Smooth muscle cell (in vitro differentiated cells): ENCODE measurements around the gene AOPEP. TPM values are rescaled to one million over a fixed set of nuclear protein-coding genes. Genes with fewer than 3 reads are reported as not detected.

Experiments
- DNase-seq: peaks from one replicate; lab custom pipeline; 2025; ENCODE audit not compliant: unreplicated experiment; lab: John Stamatoyannopoulos, UW
- H2AFZ ChIP-seq: fragments of 200-600 bp; sonication (generic); 2 replicates; pipeline ENCODE4 v1.6.0; 2016; ENCODE audit warnings: antibody characterized with exemption, low read depth, mild to moderate bottlenecking
- H3F3A ChIP-seq: fragments of 200-600 bp; sonication (generic); 2 replicates; pipeline ENCODE4 v1.6.0; 2017; ENCODE audit warnings: antibody characterized with exemption, low read depth
- H3K27ac ChIP-seq: fragments of 200-600 bp; sonication (generic); 2 replicates; pipeline ENCODE4 v1.5.1; 2016; ENCODE audit warnings: low read depth, mild to moderate bottlenecking
- H3K27me3 ChIP-seq: fragments of 200-600 bp; sonication (generic); 2 replicates; pipeline ENCODE4 v1.6.1; 2016; ENCODE audit warnings: low read depth, mild to moderate bottlenecking
- H3K36me3 ChIP-seq: fragments of 200-600 bp; sonication (generic); 2 replicates; pipeline ENCODE4 v1.5.1; 2016; ENCODE audit warnings: low read depth
- H3K4me1 ChIP-seq: fragments of 200-600 bp; sonication (generic); 2 replicates; pipeline ENCODE4 v1.5.1; 2016; ENCODE audit warnings: low read depth
- H3K4me2 ChIP-seq: fragments of 200-600 bp; sonication (generic); 2 replicates; pipeline ENCODE4 v1.6.0; 2016; ENCODE audit warnings: mild to moderate bottlenecking
- H3K4me3 ChIP-seq: fragments of 200-600 bp; sonication (generic); 2 replicates; pipeline ENCODE4 v1.5.1; 2016; ENCODE audit warnings: mild to moderate bottlenecking
- H3K79me2 ChIP-seq: fragments of 200-600 bp; sonication (generic); 2 replicates; pipeline ENCODE4 v1.6.0; 2016; ENCODE audit warnings: low read depth, mild to moderate bottlenecking
- H3K9ac ChIP-seq: fragments of 200-600 bp; sonication (generic); 2 replicates; pipeline ENCODE4 v1.6.0; 2016; ENCODE audit warnings: low read depth
- H3K9me3 ChIP-seq: fragments of 200-600 bp; sonication (generic); replicated peaks from 2 replicates; pipeline ENCODE4 v1.5.1; 2016; ENCODE audit warnings: low read depth
- H4K20me1 ChIP-seq: fragments of 200-600 bp; sonication (generic); 2 replicates; pipeline ENCODE4 v1.6.0; 2016; ENCODE audit warnings: low read depth
- whole genome bisulfite sequencing: methylation state at CpG from one replicate; pipeline ENCODE4 v1.1.7; 2016; ENCODE audit warnings: low lambda C conversion rate; 5-methylcytosine and 5-hydroxymethylcytosine counted together
- polyA plus RNA-seq: library from polyadenylated mRNA; unstranded; fragments of >200 nt; fragmentation: Nextera tagmentation; extraction: Ambion mirVana; gene quantifications from 2 replicates; pipeline ENCODE4 v1.2.1, GENCODE V29; 2016
- total RNA-seq: library from RNA; depleted of rRNA; stranded (reverse); fragments of >200 nt; gene quantifications from 2 replicates; pipeline ENCODE4 v1.2.3, GENCODE V29; 2014
- TF ChIP-seq, protein P1 (sequence below): fragments of 200-600 bp; sonication (generic); IDR thresholded peaks from 2 replicates; pipeline ENCODE4 v1.5.1; 2017; ENCODE audit warnings: borderline replicate concordance, mild to moderate bottlenecking, antibody characterized with exemption; ENCODE audit not compliant: insufficient read depth, poor library complexity, severe bottlenecking

AOPEP gene
- total and polyA plus RNA-seq, 2 experiments from 2014 or later: 52.7 to 94.9 TPM

DNA sequence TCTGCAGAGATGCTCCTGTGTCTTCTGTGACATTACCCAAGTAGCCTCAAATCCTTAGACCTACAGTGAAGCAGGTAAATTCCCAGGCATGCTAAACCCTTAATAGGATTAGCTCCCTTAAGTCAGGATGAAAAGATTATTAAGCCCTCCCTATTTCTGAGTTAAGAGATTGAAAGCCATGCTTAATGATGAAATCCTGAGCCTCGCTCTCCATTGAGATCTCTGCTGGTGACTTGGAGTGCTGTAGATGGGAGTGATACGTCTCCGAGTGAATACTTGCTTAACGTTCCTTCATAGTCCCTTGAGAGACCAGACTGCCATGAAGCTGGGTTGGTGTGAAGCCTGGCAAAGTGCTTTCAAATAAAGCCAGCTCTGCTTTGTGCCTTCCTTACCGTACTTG lies 34.2 kb downstream of the AOPEP start:
- WGBS: 77% methylated on average over 5 of the region's 5 CpGs
- Histone ChIP-seq H3K27me3 (no peaks in the 10 kb centered on the region), H3K27ac (no peak overlapping the region), H3K4me3 (no peak overlapping the region), H4K20me1 (no peaks in the 10 kb centered on the region), H3K4me1 (peaks cover 30% of the 10 kb centered on the region), H3K36me3 (no peaks in the 10 kb centered on the region), H3F3A (peaks cover 15% of the 10 kb centered on the region), H2AFZ (no peak overlapping the region), H3K4me2 (no peak overlapping the region), H3K79me2 (peaks cover 33% of the 10 kb centered on the region), H3K9ac (no peak overlapping the region), H3K9me3 (no peaks in the 10 kb centered on the region)
- TF ChIP-seq, protein P1, sequence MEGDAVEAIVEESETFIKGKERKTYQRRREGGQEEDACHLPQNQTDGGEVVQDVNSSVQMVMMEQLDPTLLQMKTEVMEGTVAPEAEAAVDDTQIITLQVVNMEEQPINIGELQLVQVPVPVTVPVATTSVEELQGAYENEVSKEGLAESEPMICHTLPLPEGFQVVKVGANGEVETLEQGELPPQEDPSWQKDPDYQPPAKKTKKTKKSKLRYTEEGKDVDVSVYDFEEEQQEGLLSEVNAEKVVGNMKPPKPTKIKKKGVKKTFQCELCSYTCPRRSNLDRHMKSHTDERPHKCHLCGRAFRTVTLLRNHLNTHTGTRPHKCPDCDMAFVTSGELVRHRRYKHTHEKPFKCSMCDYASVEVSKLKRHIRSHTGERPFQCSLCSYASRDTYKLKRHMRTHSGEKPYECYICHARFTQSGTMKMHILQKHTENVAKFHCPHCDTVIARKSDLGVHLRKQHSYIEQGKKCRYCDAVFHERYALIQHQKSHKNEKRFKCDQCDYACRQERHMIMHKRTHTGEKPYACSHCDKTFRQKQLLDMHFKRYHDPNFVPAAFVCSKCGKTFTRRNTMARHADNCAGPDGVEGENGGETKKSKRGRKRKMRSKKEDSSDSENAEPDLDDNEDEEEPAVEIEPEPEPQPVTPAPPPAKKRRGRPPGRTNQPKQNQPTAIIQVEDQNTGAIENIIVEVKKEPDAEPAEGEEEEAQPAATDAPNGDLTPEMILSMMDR: no peak
- no peak for DNase-seq

DNA sequence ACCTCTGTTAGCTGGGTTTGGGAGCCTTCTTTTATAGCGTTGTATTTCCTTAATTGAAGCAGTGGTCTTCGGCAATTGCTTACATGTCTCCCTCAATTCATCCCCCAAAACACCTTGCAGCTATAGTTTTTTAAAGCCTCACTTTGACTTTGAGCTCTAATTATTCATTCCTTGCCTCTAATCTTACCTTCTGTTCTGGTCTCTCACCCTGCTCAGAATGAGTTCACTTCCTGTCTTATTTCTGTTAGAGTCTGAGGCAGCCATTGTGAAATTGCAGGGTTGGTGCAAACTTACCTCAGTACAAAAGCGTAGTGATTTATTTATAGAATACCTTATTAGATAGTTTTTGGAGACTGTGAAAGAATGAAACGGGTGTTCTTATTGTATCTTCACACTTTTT lies 35.0 kb downstream of the AOPEP start:
- no peak overlapping the region for H2AFZ ChIP-seq
- WGBS: 98% methylated on average over 4 of the region's 4 CpGs
- no peak overlapping the region for H3K27ac ChIP-seq
- H3K36me3 ChIP-seq: no peaks in the 10 kb centered on the region
- H3F3A ChIP-seq: peaks cover 14% of the 10 kb centered on the region
- H3K4me2 ChIP-seq: no peak overlapping the region
- no peaks in the 10 kb centered on the region for H4K20me1 ChIP-seq
- H3K9me3 ChIP-seq: no peaks in the 10 kb centered on the region
- peaks cover 41% of the 10 kb centered on the region for H3K79me2 ChIP-seq
- no peak overlapping the region for H3K4me3 ChIP-seq
- no peak for DNase-seq
- no peak overlapping the region for H3K9ac ChIP-seq
- peaks cover 30% of the 10 kb centered on the region for H3K4me1 ChIP-seq
- H3K27me3 ChIP-seq: no peaks in the 10 kb centered on the region
- TF ChIP-seq, protein P1: no peak

DNA sequence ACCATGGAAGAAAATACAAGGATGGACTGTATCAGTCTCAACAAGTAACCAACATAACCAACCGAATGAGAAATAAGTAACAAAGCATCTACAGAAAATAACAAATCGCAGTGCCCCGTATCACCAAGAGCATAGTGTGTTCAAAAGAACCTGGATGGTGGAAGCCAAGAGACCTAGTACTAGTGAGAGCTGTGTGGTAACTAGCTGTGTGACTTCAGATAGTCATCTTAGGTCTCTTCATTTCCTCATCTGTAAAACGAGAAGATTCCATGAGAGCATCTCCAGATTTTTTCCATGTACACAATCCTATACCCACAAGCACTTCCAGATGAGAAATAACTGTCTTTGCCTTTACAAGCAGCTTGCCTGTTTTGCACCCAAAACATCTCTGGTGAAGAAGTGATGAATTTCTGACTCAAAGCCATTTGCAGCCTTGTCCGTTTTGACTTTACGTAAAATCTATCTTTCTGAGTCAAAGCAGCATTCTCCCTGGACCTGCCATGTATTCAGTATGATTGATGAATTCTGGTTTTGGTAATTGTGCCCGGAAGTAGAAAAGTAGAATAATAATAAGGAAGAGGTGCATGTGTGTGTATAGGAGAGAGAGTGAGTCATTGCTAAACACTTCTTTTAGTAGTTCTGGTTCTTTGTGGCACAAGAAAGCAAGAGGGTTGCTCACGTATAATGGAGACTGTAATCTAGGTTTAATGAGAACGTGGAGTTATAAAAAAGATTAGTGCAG lies 41.0 kb downstream of the AOPEP start:
- WGBS: 64% methylated on average over 9 of the region's 9 CpGs
- Histone ChIP-seq H3K4me1 (no peaks in the 10 kb centered on the region), H3K79me2 (peaks cover 29% of the 10 kb centered on the region), H2AFZ (no peak overlapping the region), H3K4me2 (no peak overlapping the region), H3K36me3 (no peaks in the 10 kb centered on the region), H3K9me3 (no peaks in the 10 kb centered on the region), H3K9ac (no peak overlapping the region), H3K27ac (peak overlapping the region; percentile 41), H4K20me1 (no peaks in the 10 kb centered on the region), H3F3A (peaks cover 4% of the 10 kb centered on the region), H3K27me3 (no peaks in the 10 kb centered on the region), H3K4me3 (no peak overlapping the region)
- TF ChIP-seq, protein P1: no peak
- no peak for DNase-seq

DNA sequence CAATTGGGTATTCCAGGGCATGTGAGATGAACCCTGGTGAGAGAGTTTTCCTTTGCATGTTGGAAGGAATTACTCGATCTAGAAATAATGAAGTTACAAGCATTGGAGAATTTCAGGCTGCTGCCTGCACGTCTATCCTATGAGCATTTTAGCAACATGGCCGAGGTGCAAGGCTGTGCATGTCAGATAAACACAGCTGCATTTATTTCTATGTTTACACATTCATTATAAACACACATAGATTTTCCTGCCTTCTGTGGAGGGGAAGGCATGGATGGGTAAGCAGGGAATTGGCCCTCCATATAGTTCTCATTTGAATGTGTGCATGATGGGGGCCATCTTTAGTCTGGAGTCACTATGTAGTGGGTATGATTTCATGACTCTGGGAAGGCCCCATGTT lies 42.3 kb downstream of the AOPEP start:
- TF ChIP-seq, protein P1: no peak
- 80% methylated on average over 3 of the region's 3 CpGs for WGBS
- H3K9ac ChIP-seq: no peak overlapping the region
- no peaks in the 10 kb centered on the region for H3K36me3 ChIP-seq
- H3K4me2 ChIP-seq: no peak overlapping the region
- H3K27ac ChIP-seq: no peak overlapping the region
- DNase-seq: no peak
- H3K4me3 ChIP-seq: no peak overlapping the region
- H4K20me1 ChIP-seq: no peaks in the 10 kb centered on the region
- peaks cover 4% of the 10 kb centered on the region for H3F3A ChIP-seq
- no peaks in the 10 kb centered on the region for H3K4me1 ChIP-seq
- peaks cover 22% of the 10 kb centered on the region for H3K79me2 ChIP-seq
- H2AFZ ChIP-seq: no peak overlapping the region
- H3K27me3 ChIP-seq: no peaks in the 10 kb centered on the region
- H3K9me3 ChIP-seq: no peaks in the 10 kb centered on the region
